ENCODE measurements around the gene BSG. TPM values are rescaled to one million over a fixed set of nuclear protein-coding genes. Genes with fewer than 3 reads are reported as not detected.

BSG gene
- total RNA-seq, 1 donor from 2014 or later: 366 TPM

DNA sequence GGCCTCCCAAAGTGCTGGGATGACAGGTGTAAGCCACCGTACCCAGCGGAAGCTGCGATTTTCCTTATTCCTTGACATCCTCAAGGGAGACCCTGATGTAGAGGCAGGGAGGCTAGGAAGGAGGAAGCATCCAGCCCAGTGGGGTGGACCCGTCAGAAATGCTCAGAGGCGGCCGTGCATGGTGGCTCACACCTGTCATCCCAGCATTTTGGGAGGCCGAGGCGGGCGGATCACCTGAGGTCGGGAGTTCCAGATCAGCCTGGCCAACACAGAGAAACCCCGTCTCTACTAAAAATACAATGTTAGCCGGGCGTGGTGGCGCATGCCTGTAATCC, 17.0 kb upstream of the BSG start:
- no peaks in the 10 kb centered on the region for H3K27me3 ChIP-seq (ENCODE audit: low read depth)
- H3K4me3 ChIP-seq: no peak overlapping the region
- intact Hi-C loops (cut with DNase I): no loop called here
- H3K4me1 ChIP-seq: peaks cover 23% of the 10 kb centered on the region
- ATAC-seq: no peak
- TF ChIP-seq, protein P1, sequence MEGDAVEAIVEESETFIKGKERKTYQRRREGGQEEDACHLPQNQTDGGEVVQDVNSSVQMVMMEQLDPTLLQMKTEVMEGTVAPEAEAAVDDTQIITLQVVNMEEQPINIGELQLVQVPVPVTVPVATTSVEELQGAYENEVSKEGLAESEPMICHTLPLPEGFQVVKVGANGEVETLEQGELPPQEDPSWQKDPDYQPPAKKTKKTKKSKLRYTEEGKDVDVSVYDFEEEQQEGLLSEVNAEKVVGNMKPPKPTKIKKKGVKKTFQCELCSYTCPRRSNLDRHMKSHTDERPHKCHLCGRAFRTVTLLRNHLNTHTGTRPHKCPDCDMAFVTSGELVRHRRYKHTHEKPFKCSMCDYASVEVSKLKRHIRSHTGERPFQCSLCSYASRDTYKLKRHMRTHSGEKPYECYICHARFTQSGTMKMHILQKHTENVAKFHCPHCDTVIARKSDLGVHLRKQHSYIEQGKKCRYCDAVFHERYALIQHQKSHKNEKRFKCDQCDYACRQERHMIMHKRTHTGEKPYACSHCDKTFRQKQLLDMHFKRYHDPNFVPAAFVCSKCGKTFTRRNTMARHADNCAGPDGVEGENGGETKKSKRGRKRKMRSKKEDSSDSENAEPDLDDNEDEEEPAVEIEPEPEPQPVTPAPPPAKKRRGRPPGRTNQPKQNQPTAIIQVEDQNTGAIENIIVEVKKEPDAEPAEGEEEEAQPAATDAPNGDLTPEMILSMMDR (IDR thresholded peaks at IDR 0.05): no peak
- H3K36me3 ChIP-seq: no peaks in the 10 kb centered on the region
- no peak for DNase-seq
- no peak overlapping the region for H3K27ac ChIP-seq
- no peaks in the 10 kb centered on the region for H3K9me3 ChIP-seq

DNA sequence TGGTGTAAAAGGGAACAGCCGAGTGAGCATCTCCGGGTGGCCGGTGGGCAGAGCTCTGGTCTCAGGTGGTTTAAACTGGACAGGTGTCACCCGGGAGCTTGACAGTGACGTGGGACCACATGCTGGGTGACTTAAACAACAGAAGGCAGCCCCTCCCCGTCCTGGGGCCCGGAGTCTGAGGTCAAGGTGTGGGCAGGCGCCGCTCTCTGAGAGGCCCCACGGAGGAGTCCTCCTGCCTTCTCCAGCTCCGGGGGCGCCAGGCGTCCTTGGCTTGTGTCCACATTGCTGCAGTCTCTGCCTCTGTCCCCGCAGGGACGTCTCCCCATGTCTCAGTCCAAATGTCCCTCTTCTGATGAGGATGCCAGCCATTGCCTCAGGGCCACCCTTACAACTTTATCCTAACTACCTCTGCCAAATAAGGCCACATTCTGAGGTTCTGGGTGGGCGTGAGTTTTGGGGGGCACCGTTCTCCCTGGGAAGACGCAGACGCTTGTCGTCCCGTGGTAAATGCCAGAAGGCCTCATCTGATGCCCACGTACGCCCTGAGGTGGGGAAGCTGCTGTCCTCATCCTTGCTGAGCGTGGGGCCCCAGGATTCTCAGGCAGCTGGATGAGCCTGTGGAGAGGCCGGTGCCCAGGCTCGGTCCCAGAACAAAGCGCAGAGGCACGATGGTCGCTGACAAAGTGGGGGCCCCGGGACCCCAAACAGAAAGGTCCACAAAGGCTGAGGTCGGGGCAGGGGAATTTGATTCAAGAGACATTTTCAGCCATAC, 15.6 kb upstream of the BSG start:
- Histone ChIP-seq H3K27ac (peak overlapping the region; percentile 53), H3K4me3 (peak overlapping the region; percentile 6), H3K4me1 (peaks cover 23% of the 10 kb centered on the region), H3K27me3 (ENCODE audit: low read depth) (no peaks in the 10 kb centered on the region), H3K9me3 (no peaks in the 10 kb centered on the region), H3K36me3 (no peaks in the 10 kb centered on the region)
- TF ChIP-seq, protein P1 (IDR thresholded peaks at IDR 0.05): no peak
- intact Hi-C loops (cut with DNase I): no loop called here
- ATAC-seq (peak in 1 of 2 donors; percentile 7), DNase-seq (peak; percentile 49)

DNA sequence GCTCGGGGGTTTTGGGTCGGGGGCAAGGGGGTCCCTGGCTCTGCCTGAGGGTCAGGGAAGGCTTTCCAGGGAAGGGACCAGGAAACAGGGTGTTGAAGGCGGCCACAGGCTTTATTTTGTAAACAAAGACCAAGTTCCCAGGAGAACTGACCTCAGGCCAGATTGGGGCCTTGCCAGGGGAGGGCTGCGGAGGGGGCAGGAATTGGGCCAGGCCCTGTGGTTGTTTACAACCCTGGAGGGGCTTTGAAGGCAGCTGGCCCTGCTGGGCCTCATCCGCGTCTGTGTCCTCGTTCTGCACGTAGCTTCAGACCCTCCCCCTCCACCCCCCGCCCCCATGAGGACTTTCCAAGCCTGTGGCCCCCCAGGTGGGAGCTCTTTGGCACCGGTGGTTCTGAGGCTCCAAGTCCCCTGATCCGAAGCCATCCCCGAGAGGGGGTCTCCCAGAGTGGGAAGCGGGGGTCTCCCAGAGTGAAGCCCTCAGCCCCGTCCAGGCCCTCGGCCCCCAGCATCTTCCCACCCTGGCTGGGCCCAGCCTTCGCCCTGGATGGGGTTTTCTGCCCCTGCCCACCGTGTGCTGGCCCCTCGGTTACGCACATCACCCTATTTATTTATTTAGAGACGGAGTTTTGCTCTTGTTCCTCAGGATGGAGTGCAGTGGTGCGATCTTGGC, 13.5 kb upstream of the BSG start:
- no peaks in the 10 kb centered on the region for H3K9me3 ChIP-seq
- no peaks in the 10 kb centered on the region for H3K36me3 ChIP-seq
- DNase-seq (peak; percentile 52), ATAC-seq (no peak)
- TF ChIP-seq, protein P1 (IDR thresholded peaks at IDR 0.05): no peak
- peak overlapping the region; percentile 36 for H3K27ac ChIP-seq
- intact Hi-C loops (cut with DNase I): no loop called here
- H3K4me3 ChIP-seq: no peak overlapping the region
- no peaks in the 10 kb centered on the region for H3K27me3 ChIP-seq (ENCODE audit: low read depth)
- H3K4me1 ChIP-seq: peaks cover 23% of the 10 kb centered on the region

DNA sequence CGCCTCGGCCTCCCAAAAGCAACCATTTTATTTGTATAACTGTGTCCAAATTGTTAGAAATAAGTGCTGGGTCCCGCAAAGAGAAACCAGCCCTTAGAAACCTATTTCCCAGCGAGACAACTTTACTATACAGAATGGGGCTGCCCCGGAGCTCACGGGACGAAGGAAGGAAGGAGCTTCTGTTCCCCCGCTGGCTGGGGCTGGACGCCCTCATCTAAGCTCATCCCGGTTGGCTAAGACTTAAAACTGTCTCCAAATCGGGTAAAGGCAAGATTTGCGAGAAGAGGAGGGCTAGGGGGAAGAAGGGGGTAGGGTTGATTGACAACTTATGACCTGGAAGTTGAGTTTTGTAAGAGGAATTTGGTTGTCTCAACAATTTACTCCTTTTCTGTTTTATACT, 12.3 kb upstream of the BSG start:
- H3K4me1 ChIP-seq: peaks cover 23% of the 10 kb centered on the region
- no peak overlapping the region for H3K4me3 ChIP-seq
- intact Hi-C loops (cut with DNase I): no loop called here

DNA sequence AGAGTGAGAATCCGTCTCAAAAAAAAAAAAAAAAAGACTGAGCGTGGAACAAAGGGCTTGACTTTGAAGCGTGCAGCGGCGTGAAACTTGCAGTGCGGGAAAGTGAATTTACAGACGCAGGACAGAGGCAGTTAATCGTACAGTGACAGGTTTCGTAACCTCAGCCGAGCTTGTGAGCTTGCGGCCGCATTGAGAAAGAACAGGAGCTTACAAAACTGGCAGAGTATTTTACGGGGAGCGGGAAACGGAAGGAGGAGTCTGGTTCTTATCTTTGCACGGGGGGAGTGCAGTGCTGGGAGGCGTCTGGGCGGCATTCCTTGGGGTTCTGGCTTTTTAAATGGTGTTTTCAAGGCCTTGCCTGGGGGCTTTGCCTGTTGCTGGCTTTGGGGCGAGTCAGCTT, 6.0 kb upstream of the BSG start:
- Histone ChIP-seq H3K4me1 (peaks cover 7% of the 10 kb centered on the region), H3K36me3 (no peaks in the 10 kb centered on the region), H3K27me3 (ENCODE audit: low read depth) (no peaks in the 10 kb centered on the region), H3K27ac (peak overlapping the region; percentile 49), H3K4me3 (peak overlapping the region; percentile 27), H3K9me3 (no peaks in the 10 kb centered on the region)
- TF ChIP-seq, protein P1 (IDR thresholded peaks at IDR 0.05): no peak
- peak; percentile 71 for DNase-seq
- peak; percentile 60 to 74 for ATAC-seq
- intact Hi-C loops (cut with DNase I): no loop called here

More for the DNA sequence above, 12.3 kb upstream of the BSG start:
- no peaks in the 10 kb centered on the region for H3K36me3 ChIP-seq
- H3K9me3 ChIP-seq: no peaks in the 10 kb centered on the region
- TF ChIP-seq, protein P1 (IDR thresholded peaks at IDR 0.05): no peak
- no peaks in the 10 kb centered on the region for H3K27me3 ChIP-seq (ENCODE audit: low read depth)
- peak in 1 of 2 donors; percentile 22 for ATAC-seq
- no peak for DNase-seq
- H3K27ac ChIP-seq: no peak overlapping the region
